SH-SY5Y (cell line): ENCODE data around the gene HDAC8.

ENCODE experiments used
- GATA2 ChIP-seq: IDR thresholded peaks from 2 replicates; pipeline ENCODE4 v1.6.1; 2011; ENCODE audit warnings: mild to moderate bottlenecking, low read depth, low read length
- GATA3 ChIP-seq: IDR thresholded peaks from 2 replicates; pipeline ENCODE4 v1.6.1; 2011; ENCODE audit warnings: low read depth, mild to moderate bottlenecking, low read length, moderate library complexity

- TF ChIP-seq GATA2 (no peak), GATA3 (no peak)
Measured at GRCh38 chrX:72604112-72604511, 31.5 kb upstream of the HDAC8 start.
